K562 (cell line): ENCODE data around the gene MECR. TPM values are rescaled to one million over a fixed set of nuclear protein-coding genes. Genes with fewer than 3 reads are reported as not detected.

Experiments
- ARNT ChIP-seq, 2 experiments: fragments of 450-650 bp; IDR thresholded peaks; 2 replicates each; pipeline ENCODE4 v1.6.1; 2016; ENCODE audit warnings: mild to moderate bottlenecking in 1 of 2
- ETV6 ChIP-seq, 3 experiments: fragments of 150-350 bp in 1 of 3; sonication (generic) in 1 of 3; formaldehyde crosslinking in 1 of 3; IDR thresholded peaks; 2 replicates each; pipeline versions ENCODE4 v1.6.1 to v1.8.0; 2014 to 2022; ENCODE audit warnings: borderline replicate concordance in 2 of 3, low read depth in 2 of 3, antibody characterized with exemption in 1 of 3, low read length in 1 of 3, mild to moderate bottlenecking in 1 of 3, missing genetic modification reagents in 1 of 3
- HMBOX1 ChIP-seq: sonication (generic); IDR thresholded peaks from 2 replicates; pipeline ENCODE4 v1.6.1; 2016
- IRF9 ChIP-seq: fragments of 450-650 bp; IDR thresholded peaks from 2 replicates; pipeline ENCODE4 v1.6.1; 2016; ENCODE audit warnings: missing biosample characterization, missing genetic modification characterization
- KLF10 ChIP-seq: fragments of 250-450 bp; sonication (Bioruptor Pico); IDR thresholded peaks from 2 replicates; pipeline ENCODE4 v1.6.1; 2021; ENCODE audit warnings: matching md5 sums
- RFX7 ChIP-seq: fragments of 250-450 bp; sonication (Bioruptor Pico); IDR thresholded peaks from 2 replicates; pipeline ENCODE4 v1.5.1; 2021; ENCODE audit warnings: mild to moderate bottlenecking
- SNAPC5 ChIP-seq: fragments of 250-450 bp; sonication (Bioruptor Pico); IDR thresholded peaks from 2 replicates; pipeline ENCODE4 v1.8.0; 2021; ENCODE audit warnings: moderate library complexity, mild to moderate bottlenecking, inconsistent platforms
- SRSF7 ChIP-seq: fragments of 200-400 bp; formaldehyde crosslinking; optimal IDR thresholded peaks from 2 replicates; pipeline ENCODE3; 2017; ENCODE audit warnings: mild to moderate bottlenecking, low read depth, low read length
- TCF15 ChIP-seq: fragments of 250-450 bp; sonication (Bioruptor Pico); IDR thresholded peaks from 2 replicates; pipeline ENCODE4 v1.8.0; 2022; ENCODE audit warnings: moderate library complexity, mild to moderate bottlenecking, inconsistent platforms
- ZBTB40 ChIP-seq, 2 experiments: fragments of 450-650 bp in 1 of 2; sonication (generic) in 1 of 2; formaldehyde crosslinking in 1 of 2; IDR thresholded peaks; 2 replicates each; pipeline versions ENCODE4 v1.7.1 to v1.9.0; 2016 to 2022; ENCODE audit warnings: inconsistent platforms in 1 of 2, mild to moderate bottlenecking in 1 of 2, missing genetic modification reagents in 1 of 2
- ZNF740 ChIP-seq, 3 experiments: fragments of 200-800 bp in 1 of 3; sonication (Bioruptor generic) in 1 of 3; sonication (generic) in 1 of 3; formaldehyde crosslinking in 1 of 3; IDR thresholded peaks; 2 replicates each; pipeline versions ENCODE4 v1.6.1 to v1.8.0; 2016 to 2022; ENCODE audit warnings: mild to moderate bottlenecking in 2 of 3, missing compliant biosample characterization in 2 of 3, missing genetic modification characterization in 2 of 3, missing genetic modification reagents in 1 of 3
- polyA plus RNA-seq, 8 experiments: library from polyadenylated mRNA; depleted of rRNA in 4 of 8; stranded (reverse) in 5 of 8; unstranded in 3 of 8; fragments of >200 nt; fragmentation: Nextera tagmentation in 2 of 8; fragmentation: Illumina TruSeq in 1 of 8; extraction: Ambion mirVana in 2 of 8; extraction: Trizol in 1 of 8; gene quantifications; 2 replicates each; pipeline versions ENCODE4 v1.2.1 to v1.2.3, GENCODE V29; 2011 to 2014; ENCODE audit warnings: inconsistent platforms in 1 of 8, missing spikeins in 1 of 8
- total RNA-seq, 7 experiments: library from RNA; depleted of rRNA in 6 of 7; stranded (reverse); fragments of >200 nt in 6 of 7; fragmentation: Illumina TruSeq in 2 of 7; extraction: Trizol in 2 of 7; gene quantifications; 2 replicates each; pipeline versions ENCODE4 v1.2.1 to v1.2.3, GENCODE V29; 2011 to 2021; ENCODE audit warnings: low replicate concordance in 1 of 7

The MECR gene
- total and polyA plus RNA-seq, 9 of the 15 experiments (the other 6 are each of a cell fraction or from before 2014, with no cell fraction given): 10.4 to 58.6 (median 42.9) TPM

GRCh38 chr1:29180497-29181412, 50.0 kb downstream of the MECR start (continued):
- TF ChIP-seq SNAPC5 (CRISPR knock-in tag): no peak
- no peak for TF ChIP-seq IRF9 (tag)
- peak; percentile 81; the same call in 1 of the 2 replicates for TF ChIP-seq HMBOX1
- TF ChIP-seq TCF15: no peak
- no peak for TF ChIP-seq ZBTB40 (IDR thresholded peaks at IDR 0.05)
- 0 out of 2 replicates have a peak, but pooled peaks have one; percentile 29 for TF ChIP-seq ZBTB40 (CRISPR knock-in tag; IDR thresholded peaks at IDR 0.05)
- TF ChIP-seq KLF10 (CRISPR knock-in tag): no peak
- no peak for TF ChIP-seq ZNF740 (CRISPR knock-in tag; IDR thresholded peaks at IDR 0.05)
- no peak for TF ChIP-seq ZNF740 (tag; IDR thresholded peaks at IDR 0.05)
- TF ChIP-seq ARNT (IDR thresholded peaks at IDR 0.05): no peak
- TF ChIP-seq ETV6 (IDR thresholded peaks at IDR 0.05; ENCODE audit: borderline replicate concordance in 1 of 2, low read depth in 2 of 2, low read length in 1 of 2): no peak; a peak in 1 of 4 replicates
- TF ChIP-seq ETV6 (CRISPR knock-in tag; IDR thresholded peaks at IDR 0.05; ENCODE audit: borderline replicate concordance): peak; percentile 82; the same call in 1 of the 2 replicates
- no peak for TF ChIP-seq SRSF7
- no peak for TF ChIP-seq RFX7 (CRISPR knock-in tag)
